ENCODE data around the gene TRIM14.

Gene TRIM14

DNA sequence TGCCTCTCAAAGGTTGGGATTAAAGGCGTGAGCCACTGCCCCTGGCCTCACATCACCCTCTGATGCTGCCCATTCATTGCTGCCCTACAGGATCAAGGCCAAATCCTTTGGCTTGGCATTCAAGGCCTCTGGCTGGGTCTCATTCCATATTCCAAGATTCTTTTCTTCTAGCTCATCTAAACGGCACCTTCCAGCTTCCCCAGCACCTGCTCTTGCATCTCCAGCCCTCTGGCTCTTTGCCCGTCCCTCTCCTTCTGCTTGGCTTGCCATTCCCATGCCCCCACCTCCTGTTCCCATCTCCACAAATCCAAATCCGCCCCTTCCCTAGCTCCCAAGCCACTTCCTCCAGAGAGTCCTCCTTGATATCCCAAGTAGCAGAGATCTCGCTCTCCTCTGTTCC lies 40.3 kb upstream of the TRIM14 start:
- DNase-seq (ENCODE audit: low read depth, low spot score): no peak
- no peak overlapping the region for H3K4me3 ChIP-seq (ENCODE audit: low read depth, low read length)
- in situ Hi-C loops (cut with HindIII; ENCODE audit: low sequenced_read_pairs): no loop called here
- TF ChIP-seq, protein P1, sequence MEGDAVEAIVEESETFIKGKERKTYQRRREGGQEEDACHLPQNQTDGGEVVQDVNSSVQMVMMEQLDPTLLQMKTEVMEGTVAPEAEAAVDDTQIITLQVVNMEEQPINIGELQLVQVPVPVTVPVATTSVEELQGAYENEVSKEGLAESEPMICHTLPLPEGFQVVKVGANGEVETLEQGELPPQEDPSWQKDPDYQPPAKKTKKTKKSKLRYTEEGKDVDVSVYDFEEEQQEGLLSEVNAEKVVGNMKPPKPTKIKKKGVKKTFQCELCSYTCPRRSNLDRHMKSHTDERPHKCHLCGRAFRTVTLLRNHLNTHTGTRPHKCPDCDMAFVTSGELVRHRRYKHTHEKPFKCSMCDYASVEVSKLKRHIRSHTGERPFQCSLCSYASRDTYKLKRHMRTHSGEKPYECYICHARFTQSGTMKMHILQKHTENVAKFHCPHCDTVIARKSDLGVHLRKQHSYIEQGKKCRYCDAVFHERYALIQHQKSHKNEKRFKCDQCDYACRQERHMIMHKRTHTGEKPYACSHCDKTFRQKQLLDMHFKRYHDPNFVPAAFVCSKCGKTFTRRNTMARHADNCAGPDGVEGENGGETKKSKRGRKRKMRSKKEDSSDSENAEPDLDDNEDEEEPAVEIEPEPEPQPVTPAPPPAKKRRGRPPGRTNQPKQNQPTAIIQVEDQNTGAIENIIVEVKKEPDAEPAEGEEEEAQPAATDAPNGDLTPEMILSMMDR (IDR thresholded peaks at IDR 0.05; ENCODE audit: low read depth, low read length): no peak

DNA sequence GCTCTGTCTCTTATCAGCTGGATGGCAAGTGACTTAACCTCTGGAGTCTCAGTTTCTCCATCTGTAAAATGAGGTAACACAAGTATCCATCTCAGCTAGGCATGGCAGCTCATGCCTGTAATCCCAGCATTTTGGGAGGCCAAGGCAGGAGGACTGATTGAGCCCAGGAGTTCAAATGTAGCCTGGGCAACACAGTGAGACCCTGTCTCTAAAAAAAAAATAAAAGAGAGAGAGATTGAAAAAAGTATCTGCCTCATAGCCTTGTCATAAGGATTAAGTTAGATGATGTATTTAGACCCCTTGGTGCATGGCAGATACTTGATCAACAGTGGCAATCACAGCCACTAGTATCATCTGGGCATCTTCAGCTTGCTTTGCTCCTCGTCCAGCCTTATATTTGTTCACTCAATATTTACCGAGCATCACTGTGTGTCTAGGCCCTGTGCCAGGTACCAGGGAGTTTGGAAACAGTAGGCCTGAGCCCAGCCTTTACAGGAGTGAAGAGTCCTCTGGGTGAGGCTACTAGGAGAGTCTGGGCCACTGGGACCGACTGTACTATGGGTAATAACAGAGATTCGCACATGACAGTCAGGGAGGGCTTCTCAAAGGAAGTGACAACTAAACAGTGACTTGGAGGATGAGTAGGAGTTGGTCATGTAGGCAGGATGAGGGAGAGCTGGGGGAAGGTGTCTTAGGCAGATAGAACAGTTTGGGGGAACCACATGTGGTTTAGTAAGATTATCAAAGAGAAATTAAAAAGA lies 39.2 kb upstream of the TRIM14 start:
- in situ Hi-C loops (cut with HindIII; ENCODE audit: low sequenced_read_pairs): no loop called here
- TF ChIP-seq, protein P1 (IDR thresholded peaks at IDR 0.05; ENCODE audit: low read depth, low read length): no peak
- no peak for DNase-seq (ENCODE audit: low read depth, low spot score)
- H3K4me3 ChIP-seq (ENCODE audit: low read depth, low read length): no peak overlapping the region

DNA sequence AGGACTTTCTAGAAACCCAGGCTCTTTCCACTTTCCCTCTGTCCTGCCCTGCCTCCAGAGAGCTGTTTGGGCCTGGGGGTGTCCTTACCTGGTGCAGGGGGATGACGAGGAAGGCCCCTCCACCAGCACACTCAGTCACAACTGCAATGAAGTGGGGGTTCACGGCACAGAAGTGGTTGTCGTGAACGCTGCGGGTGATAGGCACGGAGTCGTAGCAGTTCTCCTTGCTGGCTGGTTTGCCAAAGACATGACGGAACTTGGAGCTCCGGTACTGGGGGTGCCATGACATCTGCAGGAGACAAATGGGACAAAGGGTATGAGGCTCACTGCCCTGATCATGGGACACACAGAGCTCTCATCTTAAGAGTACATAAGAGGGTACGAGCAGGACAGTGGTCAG lies 38.4 kb upstream of the TRIM14 start:
- TF ChIP-seq, protein P1 (IDR thresholded peaks at IDR 0.05; ENCODE audit: low read depth, low read length): no peak
- H3K4me3 ChIP-seq (ENCODE audit: low read depth, low read length): no peak overlapping the region
- no peak for DNase-seq (ENCODE audit: low read depth, low spot score)
- in situ Hi-C loops (cut with HindIII; ENCODE audit: low sequenced_read_pairs): no loop called here

DNA sequence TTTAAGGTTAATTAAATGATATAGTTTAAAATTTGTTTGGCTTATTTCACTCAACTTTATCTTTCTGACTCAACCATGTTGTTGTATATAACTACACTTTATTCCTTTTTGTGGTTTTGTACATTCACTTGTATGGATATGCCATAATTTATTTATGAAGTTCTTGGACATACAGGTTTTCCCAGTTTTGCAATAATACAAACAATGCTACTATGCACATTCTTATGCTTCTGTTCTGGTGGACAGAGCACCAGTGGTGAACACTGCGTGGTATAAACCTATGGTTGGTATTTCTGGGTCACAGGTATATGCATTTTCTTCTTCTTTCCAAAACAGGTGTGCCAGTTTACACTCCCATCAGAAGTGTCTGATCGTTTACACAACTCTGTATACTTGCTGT lies 35.7 kb upstream of the TRIM14 start:
- TF ChIP-seq, protein P1 (IDR thresholded peaks at IDR 0.05; ENCODE audit: low read depth, low read length): no peak
- in situ Hi-C loops (cut with HindIII; ENCODE audit: low sequenced_read_pairs): no loop called here
- DNase-seq (ENCODE audit: low read depth, low spot score): no peak
- H3K4me3 ChIP-seq (ENCODE audit: low read depth, low read length): no peak overlapping the region

DNA sequence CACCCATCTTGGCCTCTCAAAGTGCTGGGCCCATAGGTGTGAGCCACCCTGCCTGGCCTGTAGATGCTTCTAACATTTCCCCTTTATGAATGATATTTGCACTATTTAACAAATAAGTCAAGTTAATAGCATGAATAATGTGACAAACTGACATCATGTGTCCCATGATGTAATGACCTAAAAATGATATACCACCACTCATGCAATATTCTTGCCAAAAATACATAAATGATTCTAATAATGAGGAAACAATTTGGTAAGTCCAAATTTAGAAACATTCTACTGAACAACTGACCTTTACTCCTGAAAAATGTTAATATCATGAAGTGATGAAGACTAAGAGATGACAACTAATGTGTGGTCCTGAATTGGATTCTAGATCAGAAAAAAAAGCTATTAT lies 33.5 kb upstream of the TRIM14 start:
- DNase-seq (ENCODE audit: low read depth, low spot score): no peak
- H3K4me3 ChIP-seq (ENCODE audit: low read depth, low read length): no peak overlapping the region
- TF ChIP-seq, protein P1 (IDR thresholded peaks at IDR 0.05; ENCODE audit: low read depth, low read length): no peak
- in situ Hi-C loops (cut with HindIII; ENCODE audit: low sequenced_read_pairs): no loop called here

DNA sequence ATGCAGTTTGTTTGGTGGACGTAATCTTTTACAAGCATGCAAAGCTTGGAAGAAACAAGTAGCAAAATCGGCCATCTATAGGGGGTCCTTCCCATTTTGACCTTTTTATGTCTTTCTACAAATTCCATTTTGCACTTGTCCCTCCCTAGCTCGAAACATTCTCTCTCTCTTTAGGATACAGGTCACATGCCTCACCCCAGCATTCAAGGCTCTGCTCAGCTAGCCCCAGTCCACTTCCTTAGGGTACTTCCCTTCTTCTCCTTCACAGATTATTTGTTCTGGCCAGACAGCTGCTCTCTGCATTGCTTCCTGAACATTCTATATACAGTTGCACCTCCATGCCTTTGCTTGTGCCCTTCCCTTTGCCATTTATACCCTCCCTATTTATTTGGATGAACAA lies 31.7 kb upstream of the TRIM14 start:
- no peak for DNase-seq (ENCODE audit: low read depth, low spot score)
- in situ Hi-C loops (cut with HindIII; ENCODE audit: low sequenced_read_pairs): no loop called here
- TF ChIP-seq, protein P1 (IDR thresholded peaks at IDR 0.05; ENCODE audit: low read depth, low read length): no peak
- no peak overlapping the region for H3K4me3 ChIP-seq (ENCODE audit: low read depth, low read length)

All from astrocyte of the spinal cord (primary cell).